Right atrium auricular region (tissue), 2 donors: ENCODE data around the gene MPZL1. TPM values are rescaled to one million over a fixed set of nuclear protein-coding genes. Genes with fewer than 3 reads are reported as not detected.

ENCODE experiments used
- DNase-seq: peaks from one replicate; pipeline ENCODE4 v3.0.0-alpha.2; 2019; ENCODE audit warnings: low spot score
- H3K27ac ChIP-seq, 2 donors: fragments of 200-600 bp; sonication (generic); 1 replicate in 1 of 2; 2 replicates in 1 of 2; pipeline ENCODE4 v1.5.1; 2016 to 2019
- H3K27me3 ChIP-seq, 2 donors: fragments of 200-600 bp; sonication (generic); one replicate each; pipeline versions ENCODE4 v1.5.1 to v1.6.0; 2017 to 2019
- H3K36me3 ChIP-seq: fragments of 200-600 bp; sonication (generic); one replicate; pipeline ENCODE4 v1.5.1; 2016
- H3K4me1 ChIP-seq, 2 donors: fragments of 200-600 bp; sonication (generic); one replicate each; pipeline versions ENCODE4 v1.5.1 to v1.6.0; 2017 to 2019
- H3K4me3 ChIP-seq, 2 donors: fragments of 200-600 bp; sonication (generic); 1 replicate in 1 of 2; 2 replicates in 1 of 2; pipeline ENCODE4 v1.5.1; 2017 to 2019; ENCODE audit warnings: mild to moderate bottlenecking in 1 of 2, moderate library complexity in 1 of 2
- H3K9me3 ChIP-seq, 2 donors: fragments of 200-600 bp; sonication (generic); one replicate each; pipeline ENCODE4 v1.5.1; 2019
- total RNA-seq, 2 donors: library from RNA; depleted of rRNA; stranded (reverse); fragments of >200 nt; gene quantifications; one replicate each; pipeline ENCODE4 v1.1.0, GENCODE V29; 2016
- TF ChIP-seq, protein P1 (sequence below), 2 donors: fragments of 200-600 bp; sonication (generic); IDR thresholded peaks; one replicate each; pipeline ENCODE4 v1.5.1; 2019; ENCODE audit warnings: antibody characterized with exemption in 2 of 2

The MPZL1 gene
- total RNA-seq, 2 donors from 2014 or later: 22.4 to 52.0 TPM

DNA sequence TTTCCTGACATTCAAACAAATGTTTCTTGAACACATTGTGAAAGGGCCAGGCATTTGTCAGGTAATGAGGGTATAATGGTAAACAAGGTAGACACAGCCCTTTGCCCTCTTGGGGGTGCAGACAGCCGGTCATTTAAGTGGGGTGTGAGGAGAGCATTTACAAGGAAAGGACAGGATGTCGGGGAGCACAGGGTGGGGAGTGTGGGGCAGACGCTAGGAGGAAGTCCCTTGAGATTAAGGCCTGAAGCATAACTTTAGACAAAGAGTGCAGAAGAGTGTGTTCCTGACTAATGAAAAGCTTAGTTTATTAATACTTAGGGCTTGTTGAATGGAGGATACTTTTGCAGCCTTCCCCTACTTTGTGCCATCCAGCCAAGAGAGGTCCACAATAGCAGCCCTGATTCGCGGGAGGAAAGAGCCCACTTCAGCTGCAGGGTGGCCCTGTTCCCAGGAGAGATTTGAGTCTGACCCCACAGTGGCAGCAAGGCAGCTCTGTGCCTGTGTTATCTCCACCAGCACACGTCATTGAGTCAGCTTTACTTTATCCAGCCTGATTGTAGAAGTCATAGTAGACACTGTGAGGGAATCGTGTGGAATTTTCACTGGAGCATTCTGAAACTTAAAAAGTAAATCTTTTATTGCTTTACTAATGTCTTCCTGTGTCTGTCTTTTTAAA lies 35.1 kb downstream of the MPZL1 start:
- TF ChIP-seq, protein P1, sequence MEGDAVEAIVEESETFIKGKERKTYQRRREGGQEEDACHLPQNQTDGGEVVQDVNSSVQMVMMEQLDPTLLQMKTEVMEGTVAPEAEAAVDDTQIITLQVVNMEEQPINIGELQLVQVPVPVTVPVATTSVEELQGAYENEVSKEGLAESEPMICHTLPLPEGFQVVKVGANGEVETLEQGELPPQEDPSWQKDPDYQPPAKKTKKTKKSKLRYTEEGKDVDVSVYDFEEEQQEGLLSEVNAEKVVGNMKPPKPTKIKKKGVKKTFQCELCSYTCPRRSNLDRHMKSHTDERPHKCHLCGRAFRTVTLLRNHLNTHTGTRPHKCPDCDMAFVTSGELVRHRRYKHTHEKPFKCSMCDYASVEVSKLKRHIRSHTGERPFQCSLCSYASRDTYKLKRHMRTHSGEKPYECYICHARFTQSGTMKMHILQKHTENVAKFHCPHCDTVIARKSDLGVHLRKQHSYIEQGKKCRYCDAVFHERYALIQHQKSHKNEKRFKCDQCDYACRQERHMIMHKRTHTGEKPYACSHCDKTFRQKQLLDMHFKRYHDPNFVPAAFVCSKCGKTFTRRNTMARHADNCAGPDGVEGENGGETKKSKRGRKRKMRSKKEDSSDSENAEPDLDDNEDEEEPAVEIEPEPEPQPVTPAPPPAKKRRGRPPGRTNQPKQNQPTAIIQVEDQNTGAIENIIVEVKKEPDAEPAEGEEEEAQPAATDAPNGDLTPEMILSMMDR (IDR thresholded peaks at IDR 0.05): no peak
- Histone ChIP-seq H3K4me1 (peaks cover 0 to 39% of the 10 kb centered on the region in 2 donors), H3K27ac (peak overlapping the region; percentile 5 to 8), H3K36me3 (no peaks in the 10 kb centered on the region), H3K4me3 (no peak overlapping the region), H3K9me3 (no peaks in the 10 kb centered on the region), H3K27me3 (no peaks in the 10 kb centered on the region)
- DNase-seq: no peak

DNA sequence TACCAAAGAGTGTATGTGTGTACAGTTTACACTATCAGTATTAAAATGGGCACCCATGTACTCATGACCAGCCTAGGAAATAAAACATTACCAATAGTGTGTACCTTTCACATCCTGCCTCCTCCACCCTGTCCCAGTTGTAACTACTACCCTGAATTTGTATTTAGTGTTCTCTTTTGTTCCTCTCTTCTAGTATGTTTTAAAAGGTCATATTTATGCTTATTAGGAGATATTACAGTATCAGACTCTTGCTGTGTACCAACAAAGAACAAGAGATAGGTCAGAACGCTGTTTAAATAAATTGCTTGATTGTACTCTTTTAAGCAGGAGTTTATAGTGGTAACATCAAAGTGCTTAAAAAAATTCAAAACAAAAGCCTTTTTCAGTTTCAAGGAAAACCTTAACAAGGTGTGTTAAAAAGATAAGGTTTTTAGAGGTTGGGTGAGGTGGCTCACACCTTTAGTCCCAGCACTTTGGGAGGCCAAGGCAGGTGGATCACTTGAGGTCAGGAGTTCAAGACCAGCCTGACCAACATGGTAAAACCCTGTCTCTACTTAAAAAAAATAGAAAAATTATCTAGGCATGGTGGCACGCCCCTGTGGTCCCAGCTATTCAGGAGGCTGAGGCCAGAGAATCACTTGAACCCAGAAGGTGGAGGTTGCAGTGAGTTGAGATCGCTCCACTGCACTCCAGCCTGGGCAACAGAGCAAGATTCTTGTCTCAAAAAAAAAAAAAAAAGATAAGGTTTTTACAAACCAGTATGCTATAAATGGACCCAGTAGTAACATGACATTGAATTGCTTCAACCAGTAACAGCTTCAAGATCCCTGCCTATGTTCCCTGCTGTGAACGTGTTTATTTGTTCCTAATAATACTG lies 35.9 kb downstream of the MPZL1 start:
- H3K27ac ChIP-seq: peak overlapping the region; percentile 5 to 8
- H3K4me1 ChIP-seq: peaks cover 0 to 31% of the 10 kb centered on the region in 2 donors
- no peaks in the 10 kb centered on the region for H3K36me3 ChIP-seq
- H3K27me3 ChIP-seq: no peaks in the 10 kb centered on the region
- TF ChIP-seq, protein P1 (IDR thresholded peaks at IDR 0.05): no peak
- H3K9me3 ChIP-seq: no peaks in the 10 kb centered on the region
- H3K4me3 ChIP-seq: no peak overlapping the region
- DNase-seq: no peak

- TF ChIP-seq, protein P1 (IDR thresholded peaks at IDR 0.05): no peak
- no peak overlapping the region for H3K27ac ChIP-seq
- H3K4me1 ChIP-seq: peaks cover 0 to 14% of the 10 kb centered on the region in 2 donors
Observed at GRCh38 chr1:167761400-167761799, 39.6 kb downstream of the MPZL1 start.

DNA sequence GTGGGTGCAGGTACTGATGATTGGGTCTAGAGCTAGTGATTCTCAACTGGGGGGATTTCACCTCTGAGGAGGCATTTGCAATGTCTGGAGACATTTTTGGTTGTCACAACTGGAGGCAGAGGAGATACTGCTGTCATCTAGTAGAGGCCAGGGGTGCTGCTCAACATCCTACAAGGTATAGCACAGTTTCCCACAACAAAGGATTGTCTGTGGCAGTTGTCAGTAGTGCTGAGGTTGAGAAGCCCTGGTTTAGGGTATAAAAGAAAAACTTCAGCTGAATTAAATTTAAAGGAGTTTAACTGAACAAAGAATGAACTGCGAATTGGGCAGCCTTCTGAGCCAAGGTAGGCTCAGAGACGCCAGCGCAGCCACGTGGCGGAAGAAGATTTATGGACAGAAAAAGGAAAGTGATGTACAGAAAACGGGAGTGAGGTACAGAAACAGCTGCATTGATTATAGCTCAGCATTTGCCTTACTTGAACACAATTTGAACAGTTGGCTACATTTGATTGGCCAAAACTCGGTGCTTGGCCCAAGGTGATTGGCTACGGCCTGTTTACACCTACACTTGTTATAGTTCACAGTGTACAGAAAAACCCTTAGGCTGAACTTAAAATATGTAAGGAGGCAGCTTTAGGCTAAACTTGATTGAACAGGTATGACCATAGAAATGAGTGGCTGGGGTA lies 40.4 kb downstream of the MPZL1 start:
- H3K36me3 ChIP-seq: peaks cover 14% of the 10 kb centered on the region
- no peaks in the 10 kb centered on the region for H3K27me3 ChIP-seq
- peaks cover 0 to 6% of the 10 kb centered on the region in 2 donors for H3K4me1 ChIP-seq
- no peak for DNase-seq
- H3K27ac ChIP-seq: no peak overlapping the region
- TF ChIP-seq, protein P1 (IDR thresholded peaks at IDR 0.05): no peak
- no peak overlapping the region for H3K4me3 ChIP-seq
- H3K9me3 ChIP-seq: no peaks in the 10 kb centered on the region

More at GRCh38 chr1:167761400-167761799, 39.6 kb downstream of the MPZL1 start:
- Histone ChIP-seq H3K36me3 (peaks cover 6% of the 10 kb centered on the region), H3K27me3 (no peaks in the 10 kb centered on the region), H3K4me3 (no peak overlapping the region), H3K9me3 (no peaks in the 10 kb centered on the region)
- DNase-seq: no peak

GRCh38 chr1:167763525-167764220 lies 41.9 kb downstream of the MPZL1 start:
- no peak for DNase-seq
- TF ChIP-seq, protein P1 (IDR thresholded peaks at IDR 0.05): no peak
- H3K4me1 ChIP-seq: no peaks in the 10 kb centered on the region
- no peaks in the 10 kb centered on the region for H3K27me3 ChIP-seq
- H3K27ac ChIP-seq: no peak overlapping the region
- H3K36me3 ChIP-seq: peaks cover 17% of the 10 kb centered on the region
- no peak overlapping the region for H3K4me3 ChIP-seq
- H3K9me3 ChIP-seq: no peaks in the 10 kb centered on the region
